Lower leg skin (tissue), 3 donors: ENCODE measurements around the gene ZMAT1.

Source experiments
- POLR2A ChIP-seq, 2 donors: fragments of 450-650 bp; IDR thresholded peaks; one replicate each; pipeline ENCODE4 v1.6.1; 2016 to 2017; ENCODE audit warnings: antibody characterized with exemption in 2 of 2, mild to moderate bottlenecking in 1 of 2, moderate library complexity in 1 of 2
- TF ChIP-seq, protein P1 (sequence below), 3 donors: fragments of 450-650 bp; IDR thresholded peaks; one replicate each; pipeline ENCODE4 v1.5.1; 2016; ENCODE audit warnings: antibody characterized with exemption in 3 of 3, mild to moderate bottlenecking in 3 of 3, moderate library complexity in 2 of 3

- TF ChIP-seq, protein P1, sequence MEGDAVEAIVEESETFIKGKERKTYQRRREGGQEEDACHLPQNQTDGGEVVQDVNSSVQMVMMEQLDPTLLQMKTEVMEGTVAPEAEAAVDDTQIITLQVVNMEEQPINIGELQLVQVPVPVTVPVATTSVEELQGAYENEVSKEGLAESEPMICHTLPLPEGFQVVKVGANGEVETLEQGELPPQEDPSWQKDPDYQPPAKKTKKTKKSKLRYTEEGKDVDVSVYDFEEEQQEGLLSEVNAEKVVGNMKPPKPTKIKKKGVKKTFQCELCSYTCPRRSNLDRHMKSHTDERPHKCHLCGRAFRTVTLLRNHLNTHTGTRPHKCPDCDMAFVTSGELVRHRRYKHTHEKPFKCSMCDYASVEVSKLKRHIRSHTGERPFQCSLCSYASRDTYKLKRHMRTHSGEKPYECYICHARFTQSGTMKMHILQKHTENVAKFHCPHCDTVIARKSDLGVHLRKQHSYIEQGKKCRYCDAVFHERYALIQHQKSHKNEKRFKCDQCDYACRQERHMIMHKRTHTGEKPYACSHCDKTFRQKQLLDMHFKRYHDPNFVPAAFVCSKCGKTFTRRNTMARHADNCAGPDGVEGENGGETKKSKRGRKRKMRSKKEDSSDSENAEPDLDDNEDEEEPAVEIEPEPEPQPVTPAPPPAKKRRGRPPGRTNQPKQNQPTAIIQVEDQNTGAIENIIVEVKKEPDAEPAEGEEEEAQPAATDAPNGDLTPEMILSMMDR (IDR thresholded peaks at IDR 0.05), result no peak
- peak in 1 of 2 donors; percentile 63 for TF ChIP-seq POLR2A (IDR thresholded peaks at IDR 0.05)
Observed at GRCh38 chrX:101931488-101932248, at the start of gene ZMAT1.
